NCI-H187 (cell line): ENCODE measurements around the gene ISYNA1.
"Not testable (repeated sequence)": the region's sequence is repeated elsewhere in the genome, so short reads cannot be mapped to it uniquely, and the experiment has no call there.

Experiments used
- DNase-seq, 2 experiments: peaks; one replicate each; lab custom pipeline; 2025; lab: John Stamatoyannopoulos, UW

ISYNA1 gene

GRCh38 chr19:18419195-18419698 lies 18.7 kb downstream of the ISYNA1 start, which contains the start of gene SSBP4:
SSBP4 (plus strand) TSS chr19:18419398; CDS start chr19:18419649, 251 bp downstream.
- DNase-seq = no peak

- DNase-seq = no peak
Observed at GRCh38 chr19:18418483-18419194, 19.3 kb downstream of the ISYNA1 start.

- DNase-seq = no peak
Observed at GRCh38 chr19:18418029-18418482, 19.9 kb downstream of the ISYNA1 start.

GRCh38 chr19:18417250-18418028 lies 20.5 kb downstream of the ISYNA1 start:
- no peak for DNase-seq

GRCh38 chr19:18416778-18417249 lies 21.1 kb downstream of the ISYNA1 start:
- DNase-seq = peak in 1 of 2 experiments; percentile 62

- DNase-seq = no peak
Observed at GRCh38 chr19:18415178-18415867, 22.6 kb downstream of the ISYNA1 start.

- no peak for DNase-seq
Observed at GRCh38 chr19:18414504-18415177, 23.3 kb downstream of the ISYNA1 start.

- no peak for DNase-seq
Observed at GRCh38 chr19:18412610-18413239, 25.2 kb downstream of the ISYNA1 start.

- no peak for DNase-seq
Observed at GRCh38 chr19:18408053-18408476, 29.9 kb downstream of the ISYNA1 start.

- DNase-seq = no peak
Observed at GRCh38 chr19:18406749-18407148, 31.2 kb downstream of the ISYNA1 start.

GRCh38 chr19:18405754-18406153 lies 32.2 kb downstream of the ISYNA1 start:
- DNase-seq = not testable (repeated sequence)

GRCh38 chr19:18402455-18403248 lies 35.3 kb downstream of the ISYNA1 start:
- DNase-seq = not testable (repeated sequence)

GRCh38 chr19:18401580-18402112 lies 36.3 kb downstream of the ISYNA1 start:
- no peak for DNase-seq

GRCh38 chr19:18399008-18399407 lies 38.9 kb downstream of the ISYNA1 start:
- no peak for DNase-seq

GRCh38 chr19:18397242-18398202 lies 40.4 kb downstream of the ISYNA1 start, which contains the start of gene LRRC25:
LRRC25 (minus strand) TSS chr19:18397622; CDS start chr19:18396963, 659 bp downstream.
- DNase-seq = no peak

- DNase-seq = no peak
Observed at GRCh38 chr19:18396471-18397241, 41.3 kb downstream of the ISYNA1 start.

GRCh38 chr19:18393836-18394235 lies 44.1 kb downstream of the ISYNA1 start:
- DNase-seq = no peak

- DNase-seq = no peak
Observed at GRCh38 chr19:18392926-18393325, 45.0 kb downstream of the ISYNA1 start.
